Glutamatergic neuron (in vitro differentiated cells): Measurements from ENCODE around the gene TBC1D10B. TPM values are rescaled to one million over a fixed set of nuclear protein-coding genes. Genes with fewer than 3 reads are reported as not detected.
"Not testable (repeated sequence)": the region's sequence is repeated elsewhere in the genome, so short reads cannot be mapped to it uniquely, and the experiment has no call there.

Experiments used
- DNase-seq: peaks from one replicate; pipeline ENCODE4 v3.0.0; 2022
- H3K27ac Mint-ChIP-seq: one replicate; pipeline ENCODE4 v1.8.0; 2020; ENCODE audit warnings: mild to moderate bottlenecking, mixed read lengths, inconsistent platforms; ENCODE audit not compliant: unreplicated experiment
- H3K27me3 Mint-ChIP-seq: one replicate; pipeline ENCODE4 v1.8.0; 2020; ENCODE audit warnings: mild to moderate bottlenecking, moderate library complexity, mixed read lengths, inconsistent platforms; ENCODE audit not compliant: unreplicated experiment
- H3K36me3 Mint-ChIP-seq: one replicate; pipeline ENCODE4 v1.8.0; 2020; ENCODE audit warnings: mild to moderate bottlenecking, mixed read lengths, inconsistent platforms; ENCODE audit not compliant: unreplicated experiment
- H3K4me1 Mint-ChIP-seq: one replicate; pipeline ENCODE4 v1.8.0; 2020; ENCODE audit warnings: mild to moderate bottlenecking, low read depth, mixed read lengths, inconsistent platforms; ENCODE audit not compliant: unreplicated experiment
- H3K4me3 Mint-ChIP-seq: one replicate; pipeline ENCODE4 v1.8.0; 2020; ENCODE audit warnings: mild to moderate bottlenecking, mixed read lengths, inconsistent platforms; ENCODE audit not compliant: unreplicated experiment
- H3K9me3 Mint-ChIP-seq: one replicate; pipeline ENCODE4 v1.8.0; 2020; ENCODE audit warnings: mild to moderate bottlenecking, moderate library complexity, mixed read lengths, inconsistent platforms; ENCODE audit not compliant: unreplicated experiment
- CTCF ChIP-seq: fragments of 200-600 bp; sonication (generic); IDR thresholded peaks from one replicate; pipeline ENCODE4 v1.5.0; 2021; ENCODE audit not compliant: partially characterized antibody, unreplicated experiment
- total RNA-seq: library from RNA; stranded (reverse); fragmentation: NEBNext Ultra II Directional; extraction: Animal tissue kit (Norgen Biotek cat#: 25700); gene quantifications from one replicate; pipeline ENCODE4 v1.2.1, GENCODE V29; 2021; ENCODE audit not compliant: unreplicated experiment

The TBC1D10B gene
- total RNA-seq, 1 donor from 2014 or later: 85.2 TPM

GRCh38 chr16:30348113-30348512 is 22.2 kb downstream of the TBC1D10B start:
- Mint-ChIP-seq H3K36me3 (no peaks in the 10 kb centered on the region), H3K4me1 (no peaks in the 10 kb centered on the region), H3K4me3 (no peak overlapping the region), H3K27ac (no peak overlapping the region), H3K9me3 (peaks cover 1% of the 10 kb centered on the region), H3K27me3 (peaks cover 6% of the 10 kb centered on the region)
- DNase-seq: no peak
- TF ChIP-seq CTCF: no peak

GRCh38 chr16:30346286-30346685 is 24.0 kb downstream of the TBC1D10B start:
- TF ChIP-seq CTCF: no peak
- peaks cover 2% of the 10 kb centered on the region for H3K27me3 Mint-ChIP-seq
- H3K4me1 Mint-ChIP-seq: no peaks in the 10 kb centered on the region
- H3K27ac Mint-ChIP-seq: no peak overlapping the region
- no peak overlapping the region for H3K4me3 Mint-ChIP-seq
- no peaks in the 10 kb centered on the region for H3K36me3 Mint-ChIP-seq
- no peaks in the 10 kb centered on the region for H3K9me3 Mint-ChIP-seq
- DNase-seq: no peak

GRCh38 chr16:30343491-30343820 is 26.8 kb downstream of the TBC1D10B start:
- H3K4me1 Mint-ChIP-seq, H3K36me3 Mint-ChIP-seq, H3K27ac Mint-ChIP-seq, H3K9me3 Mint-ChIP-seq, H3K27me3 Mint-ChIP-seq, H3K4me3 Mint-ChIP-seq, DNase-seq: not testable (repeated sequence)

GRCh38 chr16:30342751-30343490 is 27.4 kb downstream of the TBC1D10B start:
- Mint-ChIP-seq H3K27ac (no peak overlapping the region), H3K36me3 (no peaks in the 10 kb centered on the region), H3K9me3 (no peaks in the 10 kb centered on the region), H3K4me3 (no peak overlapping the region), H3K4me1 (no peaks in the 10 kb centered on the region), H3K27me3 (peaks cover 1% of the 10 kb centered on the region)
- TF ChIP-seq CTCF: no peak
- no peak for DNase-seq

- not testable (repeated sequence) for H3K27me3 Mint-ChIP-seq, H3K4me1 Mint-ChIP-seq
Measured at GRCh38 chr16:30341971-30342370, 28.3 kb downstream of the TBC1D10B start.

GRCh38 chr16:30340621-30341020 is 29.7 kb downstream of the TBC1D10B start:
- Mint-ChIP-seq H3K27me3 (peaks cover 4% of the 10 kb centered on the region), H3K4me3 (no peak overlapping the region), H3K27ac (no peak overlapping the region), H3K36me3 (no peaks in the 10 kb centered on the region), H3K9me3 (no peaks in the 10 kb centered on the region), H3K4me1 (no peaks in the 10 kb centered on the region)
- no peak for TF ChIP-seq CTCF
- DNase-seq: no peak

More at GRCh38 chr16:30341971-30342370, 28.3 kb downstream of the TBC1D10B start:
- H3K9me3 Mint-ChIP-seq, H3K36me3 Mint-ChIP-seq, DNase-seq, H3K4me3 Mint-ChIP-seq, H3K27ac Mint-ChIP-seq: not testable (repeated sequence)

- not testable (repeated sequence) for H3K27me3 Mint-ChIP-seq, H3K9me3 Mint-ChIP-seq, DNase-seq, H3K36me3 Mint-ChIP-seq, H3K4me1 Mint-ChIP-seq, H3K4me3 Mint-ChIP-seq, H3K27ac Mint-ChIP-seq
Measured at GRCh38 chr16:30338715-30339114, 31.6 kb downstream of the TBC1D10B start.

- H3K27ac Mint-ChIP-seq, H3K36me3 Mint-ChIP-seq, DNase-seq, H3K27me3 Mint-ChIP-seq, H3K4me1 Mint-ChIP-seq, H3K4me3 Mint-ChIP-seq, H3K9me3 Mint-ChIP-seq: not testable (repeated sequence)
Measured at GRCh38 chr16:30337964-30338357, 32.3 kb downstream of the TBC1D10B start.
